ENCODE measurements around the gene OGFOD3.
"Not testable (repeated sequence)": the region's sequence is repeated elsewhere in the genome, so short reads cannot be mapped to it uniquely, and the experiment has no call there.

Gene OGFOD3

GRCh38 chr17:82361885-82362633 is 56.3 kb downstream of the OGFOD3 start:
- no peak for TF ChIP-seq CTCF (IDR thresholded peaks at IDR 0.05; ENCODE audit: control extremely low read depth, extremely low read depth, low read depth, missing control alignments)
- CTCF ChIA-PET: interaction anchor here (0.8 to 3.2 kb wide), 6 partner anchors 8 to 165 kb away, joined by 3 to 14 read pairs (median 4); no protein-coding TSS in a partner anchor
- POLR2A ChIA-PET: no interaction called here
- no peak for DNase-seq (ENCODE audit: extremely low spot score)

- POLR2A ChIA-PET; DNase-seq (ENCODE audit: extremely low spot score): not testable (repeated sequence)
- CTCF ChIA-PET: interaction anchor here (2.6 kb wide), 1 partner anchor 11 kb away, joined by 9 read pairs; no protein-coding TSS in a partner anchor
Observed at GRCh38 chr17:82359451-82360074, 58.8 kb downstream of the OGFOD3 start.

GRCh38 chr17:82358465-82359350 is 59.7 kb downstream of the OGFOD3 start, which contains the start of gene TEX19:
TSS of gene TEX19 (plus strand) at chr17:82359247. CDS start at chr17:82362151, 2,904 bp downstream.
- DNase-seq (ENCODE audit: extremely low spot score): no peak
- ChIA-PET POLR2A (no interaction called here), CTCF (interaction anchor here (2.6 kb wide), 1 partner anchor 10 kb away, joined by 9 read pairs; no protein-coding TSS in a partner anchor)
- no peak for TF ChIP-seq CTCF (IDR thresholded peaks at IDR 0.05; ENCODE audit: control extremely low read depth, extremely low read depth, low read depth, missing control alignments)

- DNase-seq (ENCODE audit: extremely low spot score): no peak
- no peak for TF ChIP-seq CTCF (IDR thresholded peaks at IDR 0.05; ENCODE audit: control extremely low read depth, extremely low read depth, low read depth, missing control alignments)
- ChIA-PET POLR2A (no interaction called here), CTCF (interaction anchor here (1.1 to 2.6 kb wide), 4 partner anchors 9 to 53 kb away, joined by 3 to 9 read pairs (median 4); no protein-coding TSS in a partner anchor)
Observed at GRCh38 chr17:82357394-82357793, 61.0 kb downstream of the OGFOD3 start.

- no peak for TF ChIP-seq CTCF (IDR thresholded peaks at IDR 0.05; ENCODE audit: control extremely low read depth, extremely low read depth, low read depth, missing control alignments)
- ChIA-PET POLR2A (no interaction called here), CTCF (interaction anchor here (0.9 to 2.6 kb wide), 6 partner anchors 8 to 53 kb away, joined by 3 to 9 read pairs (median 4); no protein-coding TSS in a partner anchor)
- no peak for DNase-seq (ENCODE audit: extremely low spot score)
Observed at GRCh38 chr17:82356845-82357355, 61.5 kb downstream of the OGFOD3 start.

- CTCF ChIA-PET: interaction anchor here (0.9 to 1.2 kb wide), 3 partner anchors 11 to 46 kb away, joined by 3 to 4 read pairs (median 4); no protein-coding TSS in a partner anchor
- DNase-seq (ENCODE audit: extremely low spot score): no peak
Observed at GRCh38 chr17:82355770-82356427, 62.5 kb downstream of the OGFOD3 start.

More at GRCh38 chr17:82355770-82356427, 62.5 kb downstream of the OGFOD3 start:
- TF ChIP-seq CTCF (IDR thresholded peaks at IDR 0.05; ENCODE audit: control extremely low read depth, extremely low read depth, low read depth, missing control alignments): no peak
- POLR2A ChIA-PET: no interaction called here
